ENCODE measurements around the gene MRPS31.
"Not testable (repeated sequence)": the region's sequence is repeated elsewhere in the genome, so short reads cannot be mapped to it uniquely, and the experiment has no call there.

Gene MRPS31

GRCh38 chr13:40789275-40790153 is 18.5 kb upstream of the MRPS31 start, which contains the start of gene SLC25A15:
Gene SLC25A15 (plus strand): TSS chr13:40789611. CDS start chr13:40793227, 3,616 bp downstream.
- peak; percentile 71 for DNase-seq

GRCh38 chr13:40788540-40789274 is 17.7 kb upstream of the MRPS31 start:
- not testable (repeated sequence) for DNase-seq

- peak; percentile 22 for DNase-seq
These were observed 16.1 kb upstream of the MRPS31 start for GRCh38 chr13:40787062-40787461.

GRCh38 chr13:40786568-40786996 is 15.6 kb upstream of the MRPS31 start:
- no peak for DNase-seq

- no peak for DNase-seq
These were observed 13.6 kb upstream of the MRPS31 start for GRCh38 chr13:40784540-40784939.

GRCh38 chr13:40782971-40783370 is 12.0 kb upstream of the MRPS31 start:
- DNase-seq: not testable (repeated sequence)

- DNase-seq: no peak
These were observed 10.7 kb upstream of the MRPS31 start for GRCh38 chr13:40781717-40782116.

- DNase-seq: no peak
These were observed 9.9 kb upstream of the MRPS31 start for GRCh38 chr13:40780822-40781401.

- DNase-seq: no peak
These were observed 8.9 kb upstream of the MRPS31 start for GRCh38 chr13:40779796-40780285.

- no peak for DNase-seq
These were observed 8.1 kb upstream of the MRPS31 start for GRCh38 chr13:40779049-40779448.

- DNase-seq: no peak
These were observed 6.8 kb upstream of the MRPS31 start for GRCh38 chr13:40777809-40778175.

GRCh38 chr13:40777166-40777808 is 6.3 kb upstream of the MRPS31 start:
- DNase-seq: peak; percentile 70

- peak; percentile 89 for DNase-seq
These were observed 5.7 kb upstream of the MRPS31 start for GRCh38 chr13:40776681-40777165.

GRCh38 chr13:40776232-40776631 is 5.2 kb upstream of the MRPS31 start:
- peak; percentile 27 for DNase-seq

GRCh38 chr13:40774672-40775071 is 3.7 kb upstream of the MRPS31 start:
- DNase-seq: no peak

- DNase-seq: no peak
These were observed 1.9 kb upstream of the MRPS31 start for GRCh38 chr13:40772765-40773473.

- no peak for DNase-seq
These were observed 419 bp downstream of the MRPS31 start for GRCh38 chr13:40770609-40770933.

GRCh38 chr13:40769970-40770369 is 1.0 kb downstream of the MRPS31 start:
- DNase-seq: no peak

GRCh38 chr13:40765602-40766001 is 5.4 kb downstream of the MRPS31 start:
- no peak for DNase-seq

GRCh38 chr13:40764587-40765403 is 6.2 kb downstream of the MRPS31 start:
- DNase-seq: peak; percentile 63

GRCh38 chr13:40762849-40763248 is 8.1 kb downstream of the MRPS31 start:
- no peak for DNase-seq

Measured in activated CD4-positive, alpha-beta T cell treated with anti-CD3 and anti-CD28 coated beads, Interleukin-2, amount 50 U/mL, for 16 hours (primary cell).